Transverse colon (tissue), 3 donors: ENCODE measurements around the gene DRAM2.

Source experiments
- POLR2A ChIP-seq: fragments of 450-650 bp; IDR thresholded peaks from one replicate; pipeline ENCODE4 v1.6.1; 2016; ENCODE audit warnings: antibody characterized with exemption, mild to moderate bottlenecking, moderate library complexity
- POLR2AphosphoS5 ChIP-seq, 3 donors: sonication (generic); formaldehyde crosslinking; IDR thresholded peaks; one replicate each; pipeline ENCODE4 v1.6.1; 2016; ENCODE audit warnings: antibody characterized with exemption in 3 of 3

DNA sequence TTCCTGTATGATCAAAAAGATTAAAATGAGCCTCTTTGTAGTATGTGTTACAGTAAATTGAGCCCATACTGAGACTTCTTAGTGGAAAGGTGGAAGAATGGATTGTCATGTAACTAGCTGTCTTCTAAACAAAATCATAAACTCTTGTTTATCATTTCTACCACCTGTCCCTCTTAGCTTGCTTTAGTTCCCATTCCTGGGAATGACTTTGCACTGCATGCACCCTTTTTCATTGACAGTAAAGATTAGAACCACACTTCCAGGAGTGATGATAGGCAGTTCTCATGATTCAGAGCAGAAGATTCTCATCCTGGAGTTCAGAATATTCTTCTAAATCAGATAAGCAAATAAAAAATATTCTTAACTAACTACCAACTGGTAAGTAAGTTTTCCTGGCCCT lies 32.6 kb upstream of the DRAM2 start:
- no peak for TF ChIP-seq POLR2AphosphoS5 (IDR thresholded peaks at IDR 0.05)
- no peak for TF ChIP-seq POLR2A
